Measurements from ENCODE around the gene TTC16.
A peak's percentile ranks its signal among the peaks of the same experiment; 100 is the strongest.

The TTC16 gene

DNA sequence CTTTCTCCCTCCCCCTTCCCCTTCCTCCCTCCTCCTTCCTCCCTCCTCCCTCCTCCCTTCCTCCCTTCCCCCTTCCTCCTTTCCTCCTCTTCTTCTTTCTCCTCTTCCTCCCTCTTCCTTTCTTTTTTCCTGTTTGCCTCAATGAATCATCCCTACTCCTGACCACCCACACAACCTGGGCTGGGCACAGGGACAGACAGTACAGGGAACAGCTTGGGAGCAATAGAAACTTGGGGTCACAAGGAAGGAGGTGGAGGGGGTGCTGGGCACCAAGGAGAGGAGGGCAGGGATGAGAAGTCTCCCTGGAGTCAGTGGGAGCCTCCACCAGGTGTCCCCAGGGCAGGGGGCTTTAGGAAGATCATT, 5.0 kb downstream of the TTC16 start:
- no peak for DNase-seq (ENCODE audit: low spot score)

DNA sequence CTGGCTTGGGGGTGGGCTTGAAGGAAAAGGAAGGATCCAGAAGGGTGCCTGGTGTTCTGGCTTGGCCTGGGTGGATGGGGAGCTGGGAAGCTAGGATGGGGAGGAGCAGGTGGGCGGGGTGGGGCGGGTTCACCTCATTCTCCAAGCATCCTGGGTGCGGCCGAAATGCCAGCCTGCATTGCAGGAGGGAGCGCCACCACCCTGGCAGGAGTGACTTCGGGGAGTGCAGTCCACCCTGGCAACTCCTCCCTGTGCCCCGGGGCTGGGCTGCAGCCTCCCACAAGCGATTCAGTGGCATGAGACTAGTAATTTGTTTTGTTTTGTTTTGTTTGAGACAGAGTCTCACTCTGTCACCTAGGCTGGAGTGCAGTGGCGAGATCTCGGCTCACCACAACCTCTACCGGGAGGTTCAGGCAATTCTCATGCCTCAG, 5.5 kb downstream of the TTC16 start:
- no peak for DNase-seq (ENCODE audit: low spot score)

DNA sequence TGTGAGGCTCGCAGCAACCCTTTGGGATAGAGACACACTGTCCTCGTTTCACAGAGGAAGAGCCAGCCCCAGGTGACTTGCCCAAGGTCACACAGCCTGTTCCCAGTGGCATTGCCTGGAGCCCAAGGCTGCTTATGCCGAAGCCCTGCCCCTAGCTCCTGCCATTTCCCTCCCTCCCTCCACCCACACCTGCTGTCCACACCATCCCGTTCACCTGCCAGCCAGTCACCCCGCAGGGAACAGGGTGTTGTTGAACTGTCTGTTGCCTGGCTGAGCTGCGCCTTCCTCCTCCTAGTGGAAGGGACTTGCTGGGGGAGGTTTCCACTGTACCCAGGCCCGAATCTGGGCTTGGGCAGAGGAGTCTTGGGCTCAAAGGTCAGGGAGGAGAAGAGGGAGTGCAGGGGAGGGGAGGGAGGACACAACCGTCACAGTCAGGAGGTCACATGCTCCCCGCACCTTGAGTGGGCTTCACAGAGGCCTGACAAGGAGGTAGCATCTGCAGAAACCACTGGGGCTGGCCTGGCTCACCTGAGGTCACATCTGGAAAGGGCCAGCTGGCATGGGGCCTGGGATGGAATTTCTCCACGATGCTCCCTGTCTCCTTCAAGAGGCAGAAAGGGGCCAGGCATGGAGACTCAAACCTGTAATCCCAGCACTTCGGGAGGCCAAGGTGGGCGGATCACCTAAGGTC, 6.3 kb downstream of the TTC16 start:
- DNase-seq (ENCODE audit: low spot score), result no peak

DNA sequence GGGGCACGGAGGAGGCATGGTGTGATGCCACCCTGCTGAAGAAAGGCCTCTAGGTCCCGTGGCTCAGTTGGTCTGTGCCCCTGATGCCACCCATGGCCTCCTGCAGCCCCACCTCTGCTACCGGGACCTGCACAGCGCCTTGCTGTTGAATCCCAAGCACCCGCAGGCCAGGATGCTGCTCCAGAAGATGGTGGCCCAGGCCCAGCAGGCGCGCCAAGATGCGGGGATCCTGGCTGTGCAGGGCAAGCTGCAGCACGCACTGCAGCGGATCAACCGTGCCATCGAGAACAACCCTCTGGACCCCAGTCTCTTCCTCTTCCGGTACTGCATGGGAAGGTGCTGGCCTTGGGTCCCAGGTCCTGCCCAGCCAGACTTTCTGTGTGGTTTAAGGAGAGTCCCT, 7.1 kb downstream of the TTC16 start:
- DNase-seq (ENCODE audit: low spot score), result no peak

DNA sequence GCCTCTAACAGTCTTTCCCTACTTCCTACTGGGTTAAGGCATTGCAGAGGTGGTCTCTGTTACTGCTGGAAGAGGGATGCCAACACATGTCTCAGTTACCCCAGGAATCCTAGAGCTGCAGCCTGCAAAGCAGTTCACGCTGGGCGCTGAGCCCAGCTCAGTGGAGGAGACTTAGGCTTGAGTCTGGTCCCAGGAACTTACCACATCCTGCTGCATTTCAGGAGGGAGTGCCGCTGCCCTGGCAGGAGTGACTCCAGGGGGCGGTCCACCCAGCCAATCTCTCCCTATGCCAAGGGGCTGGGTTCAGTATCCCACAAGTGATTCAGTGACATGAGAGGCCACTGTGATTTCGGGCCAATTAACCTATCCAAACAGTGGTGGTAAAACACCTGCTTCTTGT, 7.6 kb downstream of the TTC16 start:
- DNase-seq (ENCODE audit: low spot score), result no peak

DNA sequence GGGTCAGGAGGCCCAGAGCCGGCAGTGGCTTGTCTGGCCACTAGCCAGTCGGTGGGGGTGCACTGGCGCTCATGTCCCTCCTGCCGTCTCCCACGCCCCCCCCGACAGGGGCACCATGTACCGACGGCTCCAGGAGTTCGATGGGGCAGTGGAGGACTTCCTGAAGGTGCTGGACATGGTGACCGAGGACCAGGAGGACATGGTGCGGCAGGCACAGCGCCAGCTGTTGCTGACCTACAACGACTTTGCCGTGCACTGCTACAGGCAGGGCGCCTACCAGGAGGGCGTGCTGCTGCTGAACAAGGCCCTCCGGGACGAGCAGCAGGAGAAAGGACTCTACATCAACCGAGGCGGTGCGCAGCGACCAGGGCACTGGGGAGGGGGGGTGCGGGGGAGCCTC, 8.1 kb downstream of the TTC16 start:
- DNase-seq (ENCODE audit: low spot score), result peak; percentile 68

DNA sequence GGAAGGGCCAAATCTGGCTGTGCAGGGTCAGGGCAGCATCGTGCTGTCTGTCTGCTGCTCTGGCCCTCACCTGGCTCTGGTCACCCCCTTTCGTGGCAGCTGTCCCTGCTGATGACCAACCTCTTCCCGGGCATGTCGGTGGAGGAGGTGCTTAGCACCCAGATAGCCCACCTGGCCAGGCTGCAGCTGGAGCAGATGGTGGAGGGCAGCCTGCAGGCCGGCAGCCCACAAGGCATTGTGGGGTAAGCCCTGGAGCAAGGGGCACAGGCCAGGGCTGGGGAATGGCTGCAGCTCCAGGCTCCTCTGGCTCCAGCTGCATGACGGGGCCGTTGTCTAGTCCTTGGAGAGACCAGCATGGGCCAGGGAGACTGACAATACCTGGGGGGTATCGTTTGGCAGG, 11.0 kb downstream of the TTC16 start:
- no peak for DNase-seq (ENCODE audit: low spot score)

DNA sequence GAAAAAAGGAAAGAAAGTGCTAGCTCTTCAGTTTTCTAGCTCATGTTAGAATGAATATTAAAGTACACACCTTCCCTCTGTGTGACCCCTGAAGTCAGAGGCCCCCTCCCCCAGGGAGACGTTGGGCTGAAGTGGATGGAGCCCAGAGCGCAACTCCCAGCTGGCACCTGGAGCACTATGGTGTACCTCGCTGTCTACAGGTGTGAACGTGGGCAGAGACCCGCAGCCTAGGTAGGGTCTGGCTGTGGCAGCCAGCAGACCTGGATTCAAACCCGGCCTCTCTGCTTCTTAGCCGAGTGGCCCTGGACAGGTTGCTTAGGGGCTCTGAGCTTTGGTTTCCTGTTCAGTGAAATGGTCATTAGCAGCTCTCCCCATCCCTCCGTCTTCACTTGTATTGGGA, 12.9 kb downstream of the TTC16 start:
- DNase-seq (ENCODE audit: low spot score), result no peak

DNA sequence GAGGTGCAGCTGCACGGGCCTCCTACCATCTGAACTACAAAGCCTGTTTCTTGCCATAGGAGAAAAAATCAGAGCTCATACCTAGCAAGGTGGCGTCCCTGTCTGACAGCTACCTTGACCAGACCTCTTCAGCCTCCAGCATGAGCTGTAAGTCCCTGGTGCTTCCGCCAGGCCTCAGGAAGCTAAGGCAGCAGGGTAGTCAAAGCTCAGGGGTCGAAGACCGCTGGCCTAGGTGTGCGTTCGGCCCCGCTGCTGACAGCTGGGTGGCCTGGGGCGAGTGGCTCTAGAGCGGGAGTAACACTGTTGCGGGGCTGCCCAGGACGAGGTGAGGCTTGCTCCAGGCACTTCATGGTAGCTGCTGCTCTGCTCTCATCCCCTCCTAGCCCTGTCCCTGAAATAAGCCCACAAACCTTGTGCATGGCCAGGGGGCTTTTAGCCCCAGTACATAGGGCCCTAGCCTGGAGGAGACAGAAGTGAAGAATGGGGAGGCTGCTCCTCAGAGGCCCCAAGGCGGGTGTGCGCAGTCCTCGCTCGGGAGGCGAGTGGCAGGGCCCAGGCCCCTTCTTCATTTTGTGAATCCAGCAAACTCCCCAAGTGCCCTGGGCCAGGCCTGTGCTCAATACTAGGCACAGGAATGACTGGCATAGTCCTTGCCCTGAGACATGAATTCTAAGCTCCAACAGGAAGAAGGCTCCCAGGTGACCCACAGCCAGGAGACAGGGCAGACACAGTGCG, 13.8 kb downstream of the TTC16 start:
- no peak for DNase-seq (ENCODE audit: low spot score)

DNA sequence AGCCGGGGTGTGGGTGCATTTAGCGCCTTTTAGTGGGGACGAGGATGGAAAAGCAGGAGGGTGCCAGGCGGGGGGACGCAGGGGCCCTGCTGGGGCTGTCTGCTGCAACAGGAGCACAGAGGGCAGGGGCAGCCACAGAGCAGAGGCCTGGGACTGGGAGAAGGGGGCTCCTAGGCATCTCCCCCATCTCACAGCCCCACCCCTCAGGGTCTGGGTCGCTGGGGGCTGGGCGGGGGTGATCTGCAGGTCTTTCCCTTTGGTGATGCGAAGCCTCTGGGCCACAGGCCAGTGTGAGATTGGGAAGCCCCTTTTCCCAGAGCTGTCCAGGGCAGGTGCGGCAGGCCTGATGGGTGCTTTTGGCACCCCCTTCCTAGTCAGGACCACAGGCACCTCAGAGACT, 14.4 kb downstream of the TTC16 start:
- DNase-seq (ENCODE audit: low spot score), result no peak

DNA sequence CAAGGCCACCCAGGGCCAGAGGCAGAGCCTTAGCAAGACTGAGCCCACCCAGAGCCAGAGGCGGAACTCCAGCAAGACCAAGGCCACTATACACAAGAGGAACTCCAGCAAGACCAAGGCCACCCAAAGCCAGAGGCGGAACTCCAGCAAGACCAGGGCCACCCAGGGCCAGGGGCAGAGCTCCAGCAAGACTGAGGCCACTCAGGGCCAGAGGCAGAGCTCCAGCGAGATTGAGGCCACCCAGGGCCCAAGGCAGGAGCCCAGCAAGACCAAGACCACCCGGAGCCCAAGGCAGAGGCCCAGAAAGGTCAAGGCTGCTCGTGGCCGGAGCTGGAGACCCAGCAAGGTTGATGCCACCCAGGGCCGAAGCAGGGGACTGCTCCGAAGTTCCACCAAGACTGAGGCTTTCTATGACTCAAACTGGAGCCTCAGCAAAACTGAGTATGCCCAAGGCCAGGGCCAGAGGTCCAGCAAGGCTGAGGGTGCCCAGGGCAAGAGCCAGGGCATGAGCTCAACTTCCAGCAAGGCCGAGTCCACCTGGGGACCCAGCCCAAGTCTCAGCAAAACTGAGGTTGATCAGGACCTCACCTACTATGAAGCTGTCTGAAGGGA, 15.0 kb downstream of the TTC16 start:
- no peak for DNase-seq (ENCODE audit: low spot score)

DNA sequence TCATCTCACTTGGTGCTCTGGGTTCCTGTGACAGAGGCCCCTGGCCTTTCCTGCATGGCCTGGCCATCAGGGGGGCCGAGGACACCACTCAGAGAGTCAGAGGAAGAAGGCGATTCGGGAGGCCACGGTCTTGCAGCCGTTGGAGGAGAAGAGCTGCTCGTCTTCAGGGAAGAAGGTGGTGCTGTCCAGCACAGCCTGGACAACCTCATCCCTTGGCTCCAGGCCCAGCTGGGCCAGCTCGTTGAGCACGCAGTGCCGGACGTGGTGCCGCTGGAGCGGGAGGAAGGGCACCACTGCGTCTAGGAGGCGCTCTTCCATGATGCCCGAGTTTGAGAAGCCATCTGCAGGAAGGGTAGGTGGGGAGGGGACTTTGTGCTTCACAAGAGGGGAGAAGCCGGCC, 16.1 kb downstream of the TTC16 start:
- DNase-seq (ENCODE audit: low spot score), result no peak

DNA sequence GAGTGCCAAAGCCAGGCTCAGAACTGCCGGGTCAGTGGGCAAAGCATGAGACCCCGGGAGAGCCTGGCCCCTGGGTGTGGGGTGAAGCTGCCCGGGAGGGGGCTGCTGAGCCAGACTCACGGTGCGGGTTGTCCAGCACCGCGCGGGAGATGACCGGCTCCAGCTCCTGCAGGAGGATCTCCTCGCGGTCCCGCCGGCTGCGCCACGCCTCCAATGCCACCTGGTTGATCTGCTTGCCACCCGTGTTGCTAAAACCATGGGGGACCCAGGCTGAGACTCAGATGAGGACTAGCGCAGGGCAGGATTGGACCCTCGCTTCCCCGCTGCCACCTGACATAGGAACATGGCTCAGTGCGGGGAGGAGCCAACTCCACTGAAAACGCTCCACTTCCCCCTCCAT, 16.6 kb downstream of the TTC16 start:
- no peak for DNase-seq (ENCODE audit: low spot score)

DNA sequence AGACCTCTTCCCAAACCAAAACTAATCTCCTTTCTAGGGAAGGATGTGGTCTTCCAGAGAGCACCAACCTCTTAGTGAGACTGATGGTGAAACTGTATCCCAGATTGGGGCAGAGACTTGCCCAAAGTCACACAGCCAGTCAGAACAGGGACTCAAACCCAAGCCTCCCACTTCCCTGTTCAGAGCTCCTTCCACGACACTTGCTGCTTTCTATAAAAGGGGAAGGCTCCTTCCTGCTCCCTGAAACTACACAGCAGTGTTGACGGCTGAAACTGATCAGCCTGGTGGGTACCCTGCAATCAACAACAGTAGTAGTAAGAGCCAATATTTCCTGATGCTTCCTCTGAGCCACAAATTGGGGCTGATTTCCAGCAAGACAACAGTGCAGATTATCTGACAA, 17.7 kb downstream of the TTC16 start:
- no peak for DNase-seq (ENCODE audit: low spot score)

DNA sequence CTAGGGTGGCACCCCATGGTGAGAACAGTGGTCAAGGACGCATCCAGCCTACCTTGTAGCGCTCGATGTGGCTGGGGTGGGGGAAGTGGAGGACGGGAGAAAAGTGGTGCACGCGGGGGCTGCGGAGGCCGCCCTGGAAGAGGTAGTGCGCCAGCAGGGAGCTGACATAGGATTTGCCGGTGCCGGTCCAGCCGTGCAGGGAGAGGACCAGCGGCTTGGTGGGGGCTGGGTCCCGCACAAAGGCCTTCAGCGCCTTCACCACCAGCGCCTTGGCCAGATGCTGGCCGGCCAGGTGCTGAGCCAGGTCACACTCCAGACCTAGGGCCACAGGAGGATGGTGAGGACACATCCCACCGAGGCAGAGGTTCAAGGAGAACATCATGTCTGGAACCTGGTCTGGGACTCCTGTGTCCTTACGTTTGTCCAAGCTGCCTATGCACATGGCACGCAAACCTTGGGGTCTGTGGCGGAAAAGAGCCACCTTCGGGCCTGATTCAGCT, 18.4 kb downstream of the TTC16 start:
- DNase-seq (ENCODE audit: low spot score), result no peak

DNA sequence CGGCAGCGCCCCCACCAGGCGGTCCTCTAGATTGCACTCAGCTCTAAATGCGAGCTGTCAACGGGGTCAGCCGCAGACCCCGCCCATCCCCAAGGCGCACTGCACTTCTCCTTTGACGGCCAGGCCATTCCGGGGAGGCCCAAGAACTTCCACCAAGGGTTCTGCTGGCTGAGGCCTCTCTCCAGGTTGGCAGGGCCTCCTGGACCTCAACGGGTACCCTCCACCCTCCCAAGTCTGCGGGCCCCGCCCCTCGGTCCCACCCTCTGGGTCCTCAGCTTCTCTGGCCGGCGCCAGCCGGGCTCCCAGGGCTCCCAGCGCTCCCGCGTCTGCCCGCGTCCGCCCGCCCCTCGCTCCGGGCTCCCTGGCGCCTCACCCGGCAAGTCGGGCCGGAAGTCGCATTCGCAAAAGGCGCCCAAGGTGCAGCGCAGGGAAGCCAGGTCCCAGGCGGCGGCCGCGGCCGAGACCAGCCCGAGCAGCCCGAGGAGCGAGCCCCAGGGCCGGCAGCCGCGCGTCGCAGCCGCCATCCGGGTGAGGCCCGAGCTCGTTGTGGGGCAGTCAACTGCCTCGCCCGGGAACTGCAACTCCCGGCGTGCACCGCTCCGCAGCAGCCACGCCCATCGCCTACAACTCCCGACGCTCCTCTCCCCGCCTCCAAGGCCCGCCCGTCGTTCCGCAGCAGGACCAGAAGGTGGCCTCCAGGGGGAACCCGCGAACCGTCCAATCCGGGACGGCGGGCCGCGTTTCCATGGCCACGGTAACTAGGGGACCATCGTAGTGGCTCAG, 19.1 kb downstream of the TTC16 start, which contains the start of gene TOR2A:
TOR2A (minus strand) TSS at position 548 of the 783 bp plus-strand sequence; CDS start at position 524, 24 bp downstream.
- DNase-seq (ENCODE audit: low spot score), result peak; percentile 96

DNA sequence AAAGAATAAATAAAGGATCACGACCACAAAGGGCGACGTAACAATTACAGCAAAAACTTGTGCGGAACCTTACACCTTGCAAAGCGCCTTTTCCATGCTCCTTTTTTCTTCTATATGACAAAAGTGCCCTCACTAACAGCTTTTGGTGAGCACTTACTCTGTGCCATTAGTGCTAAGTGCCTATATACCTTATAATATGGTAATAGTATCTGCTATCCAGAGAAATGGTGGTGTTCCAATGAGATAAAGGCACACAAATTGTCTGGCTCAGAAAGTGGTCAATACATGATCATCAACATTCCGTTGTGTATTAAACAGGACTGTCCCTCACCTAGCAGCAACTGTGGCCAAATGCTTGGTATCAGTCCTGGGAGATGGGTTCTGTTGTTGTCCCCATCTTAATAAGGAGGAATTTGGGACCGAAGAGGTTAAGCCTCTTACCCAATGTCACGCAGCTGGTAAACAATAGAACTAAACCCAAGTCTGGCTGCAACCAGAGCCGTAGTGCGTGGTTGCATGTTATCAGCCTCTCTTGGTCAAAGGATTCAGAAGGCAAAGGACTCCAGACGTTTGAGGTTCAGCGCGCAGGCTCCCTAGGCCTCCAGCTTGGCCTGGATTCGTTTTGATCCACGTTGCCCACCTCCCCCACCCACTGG, 19.8 kb downstream of the TTC16 start:
- DNase-seq (ENCODE audit: low spot score), result no peak

DNA sequence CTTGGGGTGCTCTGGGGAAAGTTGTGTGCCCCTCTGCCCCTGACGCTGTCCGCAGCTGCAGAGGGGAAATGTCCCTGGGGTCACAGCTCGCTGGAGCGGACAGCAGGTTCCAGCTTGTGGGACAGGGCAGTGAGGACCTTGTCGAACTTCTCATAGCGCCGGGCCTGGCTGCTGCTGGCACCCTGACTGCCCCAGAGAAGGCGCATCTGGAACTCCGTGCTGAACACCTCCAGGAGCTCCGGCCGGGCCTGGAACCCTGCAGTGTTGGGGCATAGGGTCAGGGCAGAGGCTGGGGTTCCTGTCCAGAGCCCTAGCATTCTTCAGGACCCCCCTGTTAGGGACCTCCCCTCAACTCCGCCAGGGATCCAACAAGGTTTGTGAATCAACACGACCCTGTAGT, 22.8 kb downstream of the TTC16 start:
- DNase-seq (ENCODE audit: low spot score), result no peak

DNA sequence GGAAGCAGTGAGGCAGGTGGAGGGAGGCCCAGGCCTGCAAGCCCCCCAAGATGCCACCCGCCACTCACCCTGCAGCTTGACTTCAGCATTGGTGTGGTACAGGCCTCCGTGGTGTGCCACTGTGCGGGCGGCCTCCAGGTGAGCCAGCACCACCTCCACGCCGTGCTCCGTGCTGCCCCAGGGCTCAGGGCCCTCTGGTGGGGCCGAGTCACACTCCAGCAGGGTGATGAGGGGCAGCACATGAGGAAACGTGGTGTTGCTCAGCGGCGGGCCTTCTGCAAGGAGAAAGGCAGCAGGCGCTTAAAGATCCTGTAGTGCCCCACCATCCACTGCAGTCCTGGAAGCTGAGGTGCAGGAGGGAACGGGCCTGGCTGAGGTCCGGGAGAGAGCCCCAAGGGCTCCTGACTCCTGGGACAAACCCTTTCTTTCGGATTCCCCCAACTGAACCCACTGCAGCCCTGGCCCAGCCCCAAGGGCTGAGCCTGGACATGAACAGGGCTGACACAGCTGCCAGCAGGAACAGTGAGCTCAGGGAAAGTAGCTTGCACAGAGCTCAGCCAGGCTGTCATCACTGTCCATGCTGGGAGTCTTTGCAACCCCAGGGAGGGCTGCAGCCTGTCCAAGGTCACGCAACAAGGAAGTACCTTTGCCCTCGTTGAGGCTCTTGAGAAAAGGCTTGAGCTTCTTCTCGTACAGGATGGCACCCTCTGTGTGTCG, 23.9 kb downstream of the TTC16 start:
- no peak for DNase-seq (ENCODE audit: low spot score)

DNA sequence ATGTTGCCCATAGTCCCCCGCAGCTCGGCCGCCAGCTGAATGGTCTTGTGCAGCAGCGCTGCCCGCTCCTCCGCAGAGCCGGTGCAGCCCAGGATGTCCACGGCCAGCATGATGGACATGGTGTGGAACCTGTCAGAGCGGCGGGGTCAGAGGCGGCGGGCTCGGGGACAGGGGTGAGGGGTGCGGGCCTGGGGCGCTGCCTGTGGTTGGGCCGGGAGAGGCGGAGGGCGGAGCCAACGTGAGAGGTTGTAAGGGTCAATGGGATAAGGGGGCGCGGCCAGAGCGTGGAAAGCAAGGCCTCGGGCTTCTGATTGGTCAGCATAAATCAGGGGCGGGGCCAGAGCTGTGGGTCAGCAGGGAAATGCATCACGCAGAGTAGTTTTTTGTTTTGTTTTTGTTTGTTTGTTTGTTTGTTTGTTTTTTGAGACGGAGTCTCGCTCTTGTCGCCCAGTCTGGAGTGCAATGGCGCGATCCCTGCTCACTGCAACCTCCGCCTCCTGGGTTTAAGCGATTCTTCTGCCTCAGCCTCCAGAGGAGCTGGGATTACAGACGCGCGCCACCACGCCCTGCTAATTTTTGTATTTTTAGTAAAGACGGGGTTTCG, 26.1 kb downstream of the TTC16 start:
- no peak for DNase-seq (ENCODE audit: low spot score)

Data from SK-N-DZ (cell line).